Activated CD4-positive, alpha-beta memory T cell treated with anti-CD3 and anti-CD28 coated beads, Interleukin-2, amount 10 ng/mL, durations not matched to agents 7 days and 5 days (primary cell): Measurements from ENCODE around the gene SLC2A4. TPM values are rescaled to one million over a fixed set of nuclear protein-coding genes. Genes with fewer than 3 reads are reported as not detected.
"Not testable (repeated sequence)": the region's sequence is repeated elsewhere in the genome, so short reads cannot be mapped to it uniquely, and the experiment has no call there.

Experiments used
- CTCF ChIA-PET: fragments of 350-600 bp; sonication (Branson Sonifier 250); formaldehyde crosslinking; loops from one replicate; lab custom pipeline; 2021; ENCODE audit warnings: antibody characterized with exemption, inconsistent platforms; lab: Charles Lee
- POLR2A ChIA-PET: fragments of 350-600 bp; sonication (Branson Sonifier 250); formaldehyde crosslinking; loops from one replicate; lab custom pipeline; 2021; ENCODE audit warnings: antibody characterized with exemption; lab: Charles Lee
- DNase-seq: peaks from one replicate; pipeline ENCODE4 v3.0.0-alpha.2; 2020
- H3K27ac Mint-ChIP-seq: one replicate; pipeline ENCODE4 v1.8.0; 2021; ENCODE audit warnings: mild to moderate bottlenecking, mixed read lengths
- H3K27me3 Mint-ChIP-seq: one replicate; pipeline ENCODE4 v1.8.0; 2021; ENCODE audit warnings: mixed read lengths
- H3K36me3 Mint-ChIP-seq: one replicate; pipeline ENCODE4 v1.8.0; 2021; ENCODE audit warnings: low read depth, mixed read lengths
- H3K4me1 Mint-ChIP-seq: one replicate; pipeline ENCODE4 v1.8.0; 2021; ENCODE audit warnings: mixed read lengths
- H3K4me3 Mint-ChIP-seq: one replicate; pipeline ENCODE4 v1.8.0; 2021; ENCODE audit warnings: mild to moderate bottlenecking, mixed read lengths
- H3K9me3 Mint-ChIP-seq: one replicate; pipeline ENCODE4 v1.8.0; 2021; ENCODE audit warnings: mixed read lengths
- total RNA-seq, 2 experiments: library from RNA; stranded (reverse); gene quantifications; one replicate each; pipeline ENCODE4 v1.2.3, GENCODE V29; 2021

The SLC2A4 gene
- total RNA-seq, 2 experiments from 2014 or later, result not detected

DNA sequence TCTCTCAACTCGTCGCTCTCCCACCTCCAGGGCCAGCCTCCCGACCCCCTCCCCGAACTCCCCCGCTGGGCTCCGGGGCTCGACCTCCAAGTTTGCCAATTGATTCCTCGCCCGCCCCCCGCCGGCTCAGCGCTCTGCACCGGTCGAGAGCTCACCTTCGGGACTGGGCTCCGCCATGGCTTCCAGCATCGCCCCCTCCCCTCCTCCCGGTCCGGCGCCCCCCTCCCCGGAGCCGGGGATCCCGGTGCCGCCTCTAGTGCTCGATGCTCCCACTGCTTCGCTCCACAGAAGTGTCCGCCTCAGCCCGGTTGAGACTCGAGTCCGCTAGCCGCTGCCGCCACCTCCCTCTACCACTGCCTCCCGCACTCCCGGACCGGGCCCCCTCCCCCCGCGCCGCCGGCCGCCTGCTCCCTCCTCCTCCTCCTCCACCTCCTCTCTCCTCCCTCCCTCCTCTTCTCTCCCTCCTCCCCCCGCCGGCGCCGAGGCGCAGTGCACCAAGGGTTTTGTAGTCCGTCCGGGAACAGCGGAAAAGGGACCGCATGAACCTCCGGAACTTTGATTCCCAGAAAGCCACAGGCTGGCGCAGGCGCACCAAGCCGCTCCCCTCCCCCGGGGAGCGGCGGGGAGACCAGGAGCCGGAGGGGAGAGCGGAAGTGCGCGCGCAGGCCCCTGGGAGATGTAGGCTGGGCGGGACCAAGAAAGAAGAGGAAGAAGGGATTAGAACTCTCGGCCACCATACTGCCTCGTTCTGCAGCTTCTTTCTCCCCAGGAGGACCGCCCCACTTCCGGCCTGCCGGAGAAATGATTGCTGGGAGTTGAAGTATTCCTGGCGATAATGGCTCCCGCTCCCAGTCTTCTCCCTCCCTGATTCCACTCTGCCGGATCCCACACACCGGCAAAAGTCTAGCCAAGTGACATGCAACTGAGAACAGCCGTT lies 42.2 kb upstream of the SLC2A4 start, which contains the start of gene PHF23:
Gene PHF23, minus strand, starts transcription at position 367 of the 937 bp plus-strand sequence. Its CDS starts 178 bp downstream, at position 189.
- ChIA-PET POLR2A (interaction anchor here (0.6 to 9.1 kb wide), 11 partner anchors 11 to 447 kb away, joined by 3 to 100 read pairs (median 6); partner anchors contain the start of genes ACADVL, ACAP1, CTDNEP1 and DLG4), CTCF (interaction anchor here (0.6 to 6.6 kb wide), 4 partner anchors 18 to 321 kb away, joined by 4 to 44 read pairs (median 5); partner anchors contain the start of genes ACADVL and DLG4)
- Mint-ChIP-seq H3K4me3 (peak within 1 kb of the TSS; percentile 87), H3K27ac (peak within 1 kb of the TSS; percentile 92), H3K4me1 (peaks cover 71% of the 10 kb centered on the region), H3K9me3 (no peaks in the 10 kb centered on the region), H3K27me3 (no peaks in the 10 kb centered on the region), H3K36me3 (peaks cover 74% of the 10 kb centered on the region)
- DNase-seq, result peak; percentile 98

DNA sequence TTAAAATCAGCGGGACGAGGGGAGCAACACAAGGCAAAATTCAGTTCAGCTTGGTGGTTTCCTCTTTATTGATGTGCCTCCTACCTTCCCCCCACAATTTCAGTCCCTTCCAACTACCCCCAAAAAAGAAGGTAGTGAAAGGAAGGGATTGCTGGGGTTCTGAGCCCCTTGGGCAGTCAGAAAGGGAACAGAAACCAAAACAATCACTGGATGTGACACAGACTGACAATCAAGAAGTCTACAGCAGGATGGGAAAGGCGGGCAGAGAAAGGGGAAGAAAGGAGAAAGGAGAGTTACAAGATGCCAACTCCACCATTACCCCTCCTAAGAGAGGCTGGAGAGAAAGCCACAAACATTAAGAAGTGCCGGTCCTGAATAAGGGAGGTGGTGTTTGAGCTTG lies 41.1 kb upstream of the SLC2A4 start:
- CTCF ChIA-PET, result interaction anchor here (1.6 to 6.6 kb wide), 4 partner anchors 19 to 320 kb away, joined by 4 to 44 read pairs (median 12); partner anchors contain the start of genes ACADVL and DLG4
- H3K36me3 Mint-ChIP-seq, result peaks cover 69% of the 10 kb centered on the region
- H3K27me3 Mint-ChIP-seq, result no peaks in the 10 kb centered on the region
- H3K27ac Mint-ChIP-seq, result peak overlapping the region; percentile 92
- POLR2A ChIA-PET, result interaction anchor here (1.0 to 9.1 kb wide), 4 partner anchors 10 to 334 kb away, joined by 3 to 100 read pairs (median 38); partner anchors contain the start of genes ACADVL, CTDNEP1, DLG4 and ELP5
- no peak for DNase-seq
- peaks cover 62% of the 10 kb centered on the region for H3K4me1 Mint-ChIP-seq
- H3K9me3 Mint-ChIP-seq, result no peaks in the 10 kb centered on the region
- peak overlapping the region; percentile 87 for H3K4me3 Mint-ChIP-seq

- H3K27me3 Mint-ChIP-seq, result no peaks in the 10 kb centered on the region
- CTCF ChIA-PET, result interaction anchor here (0.9 to 2.7 kb wide), 5 partner anchors 8 to 374 kb away, joined by 3 to 19 read pairs (median 6); partner anchors contain the start of genes ACADVL, DLG4 and FXR2
- POLR2A ChIA-PET, result interaction anchor here (0.6 to 9.1 kb wide), 8 partner anchors 9 to 446 kb away, joined by 3 to 100 read pairs (median 12); partner anchors contain the start of genes ACADVL, CTDNEP1, DLG4 and ELP5
- H3K27ac Mint-ChIP-seq, result peak overlapping the region; percentile 92
- H3K9me3 Mint-ChIP-seq, result no peaks in the 10 kb centered on the region
- peaks cover 66% of the 10 kb centered on the region for H3K36me3 Mint-ChIP-seq
- DNase-seq, result no peak
- peak overlapping the region; percentile 87 for H3K4me3 Mint-ChIP-seq
- peaks cover 55% of the 10 kb centered on the region for H3K4me1 Mint-ChIP-seq
These were observed 40.3 kb upstream of the SLC2A4 start for GRCh38 chr17:7241090-7241733.

- no peaks in the 10 kb centered on the region for H3K9me3 Mint-ChIP-seq
- peaks cover 66% of the 10 kb centered on the region for H3K36me3 Mint-ChIP-seq
- peak within 1 kb of the TSS; percentile 87 for H3K4me3 Mint-ChIP-seq
- peak within 1 kb of the TSS; percentile 92 for H3K27ac Mint-ChIP-seq
- CTCF ChIA-PET, result interaction anchor here (0.6 to 2.7 kb wide), 7 partner anchors 9 to 799 kb away, joined by 3 to 19 read pairs (median 4); partner anchors contain the start of genes ACADVL, CTDNEP1, DLG4 and FXR2
- POLR2A ChIA-PET, result interaction anchor here (0.6 to 9.1 kb wide), 11 partner anchors 8 to 445 kb away, joined by 3 to 100 read pairs (median 8); partner anchors contain the start of genes ACADVL, CTDNEP1, DLG4 and DVL2
- DNase-seq, result peak; percentile 95
- no peaks in the 10 kb centered on the region for H3K27me3 Mint-ChIP-seq
- H3K4me1 Mint-ChIP-seq, result peaks cover 54% of the 10 kb centered on the region
These were observed 39.5 kb upstream of the SLC2A4 start, which contains the start of gene GABARAP for GRCh38 chr17:7241783-7242716. Gene GABARAP (minus strand): TSS chr17:7242449. CDS start chr17:7242330, 119 bp downstream.

- ChIA-PET POLR2A (interaction anchor here (1.0 to 9.1 kb wide), 8 partner anchors 8 to 444 kb away, joined by 3 to 100 read pairs (median 12); partner anchors contain the start of genes ACADVL, CTDNEP1, DLG4 and DVL2), CTCF (interaction anchor here (0.6 to 2.6 kb wide), 4 partner anchors 8 to 800 kb away, joined by 3 to 19 read pairs (median 7); partner anchors contain the start of genes ACADVL, CTDNEP1 and DLG4)
- Mint-ChIP-seq H3K27me3 (no peaks in the 10 kb centered on the region), H3K9me3 (no peaks in the 10 kb centered on the region), H3K36me3 (peaks cover 65% of the 10 kb centered on the region), H3K4me3 (peak overlapping the region; percentile 87), H3K27ac (peak overlapping the region; percentile 92), H3K4me1 (peaks cover 52% of the 10 kb centered on the region)
- peak; percentile 93 for DNase-seq
These were observed 38.6 kb upstream of the SLC2A4 start for GRCh38 chr17:7242717-7243452.

- H3K27me3 Mint-ChIP-seq, result no peaks in the 10 kb centered on the region
- CTCF ChIA-PET, result no interaction called here
- peak overlapping the region; percentile 72 for H3K27ac Mint-ChIP-seq
- peaks cover 52% of the 10 kb centered on the region for H3K4me1 Mint-ChIP-seq
- H3K9me3 Mint-ChIP-seq, result no peaks in the 10 kb centered on the region
- POLR2A ChIA-PET, result interaction anchor here (2.4 to 9.1 kb wide), 4 partner anchors 7 to 443 kb away, joined by 12 to 100 read pairs (median 43); partner anchors contain the start of genes ACADVL, CTDNEP1, DLG4 and ELP5
- peaks cover 65% of the 10 kb centered on the region for H3K36me3 Mint-ChIP-seq
- H3K4me3 Mint-ChIP-seq, result peak overlapping the region; percentile 73
- DNase-seq, result no peak
These were observed 38.1 kb upstream of the SLC2A4 start for GRCh38 chr17:7243453-7243729.

DNA sequence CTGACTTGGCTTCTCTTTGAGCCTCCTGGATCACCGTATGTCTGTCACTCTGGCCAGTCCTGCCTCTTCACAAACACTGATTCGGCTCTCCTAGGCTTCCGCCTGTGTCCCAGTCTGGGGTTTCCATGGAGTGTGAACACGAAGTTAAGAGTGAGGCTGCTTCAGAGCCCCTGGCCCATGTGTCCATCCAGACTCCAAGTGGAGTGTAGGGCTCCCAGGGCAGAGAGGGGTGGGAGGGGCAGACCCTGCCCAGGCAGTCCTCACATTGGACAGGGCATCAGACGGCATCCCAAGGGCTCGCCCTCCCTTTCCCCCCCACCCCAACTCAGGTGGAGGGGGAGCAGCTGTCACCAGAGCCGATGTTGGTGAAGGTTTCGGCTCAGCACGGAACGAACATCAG lies 37.7 kb upstream of the SLC2A4 start:
- H3K4me1 Mint-ChIP-seq, result peaks cover 57% of the 10 kb centered on the region
- H3K9me3 Mint-ChIP-seq, DNase-seq, CTCF ChIA-PET, H3K27me3 Mint-ChIP-seq: not testable (repeated sequence)
- POLR2A ChIA-PET, result interaction anchor here (6.4 to 9.1 kb wide), 2 partner anchors 7 to 23 kb away, joined by 74 to 100 read pairs; partner anchors contain the start of genes ACADVL, CTDNEP1, DLG4 and ELP5
- H3K36me3 Mint-ChIP-seq, result peaks cover 65% of the 10 kb centered on the region
- H3K27ac Mint-ChIP-seq, result peak overlapping the region; percentile 72
- peak overlapping the region; percentile 73 for H3K4me3 Mint-ChIP-seq

- CTCF ChIA-PET, result no interaction called here
- DNase-seq, result no peak
- Mint-ChIP-seq H3K27me3 (no peaks in the 10 kb centered on the region), H3K4me1 (peaks cover 55% of the 10 kb centered on the region), H3K9me3 (no peaks in the 10 kb centered on the region), H3K27ac (peak overlapping the region; percentile 61), H3K4me3 (no peak overlapping the region), H3K36me3 (peaks cover 52% of the 10 kb centered on the region)
- POLR2A ChIA-PET, result no interaction called here
These were observed 34.7 kb upstream of the SLC2A4 start for GRCh38 chr17:7246779-7247178.

DNA sequence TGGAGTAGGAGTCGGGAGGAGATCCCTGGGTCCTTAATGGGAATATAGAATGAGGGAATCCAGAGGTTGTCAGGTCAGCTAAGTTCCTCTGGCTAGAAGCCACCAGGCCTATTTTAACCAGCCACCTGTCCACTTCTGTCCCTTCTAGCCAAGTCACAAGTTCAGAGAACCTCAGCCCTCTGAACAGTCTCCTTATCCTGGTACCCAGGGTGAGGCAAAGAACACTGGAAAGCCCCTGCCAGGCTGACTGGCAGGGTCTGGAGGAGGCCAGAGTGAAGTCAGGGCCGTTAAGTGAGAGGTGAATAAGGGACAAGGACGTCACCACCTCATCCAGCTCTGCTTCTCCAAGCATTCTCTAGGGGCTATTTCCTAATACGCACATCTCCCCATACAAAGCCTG lies 32.7 kb upstream of the SLC2A4 start:
- no peak for DNase-seq
- peaks cover 55% of the 10 kb centered on the region for H3K4me1 Mint-ChIP-seq
- no peaks in the 10 kb centered on the region for H3K9me3 Mint-ChIP-seq
- H3K36me3 Mint-ChIP-seq, result peaks cover 52% of the 10 kb centered on the region
- H3K27me3 Mint-ChIP-seq, result no peaks in the 10 kb centered on the region
- CTCF ChIA-PET, result interaction anchor here (1.7 kb wide), 1 partner anchor 28 kb away, joined by 5 read pairs; no protein-coding TSS in a partner anchor
- peak overlapping the region; percentile 91 for H3K4me3 Mint-ChIP-seq
- H3K27ac Mint-ChIP-seq, result peak overlapping the region; percentile 34
- POLR2A ChIA-PET, result interaction anchor here (1.3 to 3.9 kb wide), 3 partner anchors 8 to 35 kb away, joined by 4 to 74 read pairs (median 7); partner anchors contain the start of genes DVL2, GABARAP and PHF23

DNA sequence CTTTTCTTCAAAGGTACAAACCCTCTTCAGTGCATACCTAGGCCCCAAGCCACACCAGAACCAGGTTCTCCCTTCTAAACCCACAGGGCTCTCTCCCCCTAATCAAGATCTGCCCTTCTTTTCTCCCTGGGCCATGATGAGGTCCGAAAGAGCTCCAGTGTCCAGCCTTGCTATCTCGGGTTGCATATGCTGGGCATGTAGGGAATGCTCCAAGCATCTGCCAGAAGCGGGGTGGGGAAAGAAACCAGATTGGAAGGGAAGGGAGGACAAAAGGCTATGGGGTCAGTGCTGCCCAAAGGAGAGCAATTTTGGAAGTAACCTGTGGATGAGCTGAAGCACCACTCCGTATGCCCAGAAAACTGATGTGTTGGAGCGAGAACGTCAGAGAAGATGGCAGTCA lies 32.3 kb upstream of the SLC2A4 start:
- ChIA-PET CTCF (interaction anchor here (1.4 to 1.7 kb wide), 2 partner anchors 29 to 47 kb away, joined by 3 to 5 read pairs; no protein-coding TSS in a partner anchor), POLR2A (interaction anchor here (1.3 to 3.9 kb wide), 4 partner anchors 8 to 87 kb away, joined by 4 to 74 read pairs (median 6); partner anchors contain the start of genes ACAP1, DVL2, GABARAP and PHF23)
- Mint-ChIP-seq H3K9me3 (no peaks in the 10 kb centered on the region), H3K4me1 (peaks cover 57% of the 10 kb centered on the region), H3K27me3 (no peaks in the 10 kb centered on the region), H3K36me3 (peaks cover 52% of the 10 kb centered on the region), H3K27ac (peak overlapping the region; percentile 89), H3K4me3 (peak overlapping the region; percentile 91)
- DNase-seq, result no peak
